HG02571 (cell line): Measurements from ENCODE around the gene SLC12A5.
A peak's percentile ranks its signal among the peaks of the same experiment; 100 is the strongest.
"Not testable (repeated sequence)": the region's sequence is repeated elsewhere in the genome, so short reads cannot be mapped to it uniquely, and the experiment has no call there.

Source experiments
- ATAC-seq: cut with Tn5 transposase; IDR thresholded peaks from one replicate; pipeline ENCODE4 v1.9.1; 2021; ENCODE audit warnings: mild to moderate bottlenecking, moderate library complexity; ENCODE audit not compliant: unreplicated experiment

SLC12A5 gene

DNA sequence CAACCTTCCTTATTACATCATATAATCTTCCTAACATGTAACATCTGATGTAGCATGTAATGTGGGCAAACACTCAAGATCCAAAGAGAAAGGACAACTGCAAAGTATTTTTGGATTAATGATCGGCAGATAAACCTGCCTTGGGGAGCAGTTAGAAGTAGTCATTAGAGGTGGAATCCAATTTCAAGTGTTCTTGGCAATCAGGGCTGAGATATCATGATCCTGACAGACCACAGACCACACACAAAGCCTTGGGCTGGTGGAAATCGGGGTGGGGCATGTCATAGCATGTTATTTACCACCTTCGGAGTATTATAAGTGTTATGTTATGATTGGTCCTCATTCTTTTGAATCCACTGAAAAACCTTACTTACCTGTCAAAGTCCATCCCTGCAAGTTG lies 44.4 kb downstream of the SLC12A5 start:
- ATAC-seq = no peak

DNA sequence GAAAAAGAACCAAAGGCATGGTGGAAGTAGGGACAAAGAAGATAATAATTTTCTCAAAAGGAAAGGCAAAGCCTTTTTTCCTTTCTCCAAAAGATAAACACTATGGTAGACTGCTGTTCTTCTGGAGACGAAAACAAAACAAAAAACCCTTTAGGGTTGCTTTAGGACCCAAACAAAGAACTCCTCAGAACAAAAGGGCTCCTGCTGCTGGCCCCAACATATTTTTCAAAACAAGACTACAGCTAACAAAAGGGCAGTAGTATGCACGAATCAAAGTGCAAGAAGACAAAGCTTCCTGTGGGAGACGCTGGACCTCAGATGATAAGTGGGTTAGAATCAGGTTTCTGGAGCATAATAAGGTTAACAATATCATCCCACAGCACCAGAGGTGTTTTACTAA lies 45.0 kb downstream of the SLC12A5 start:
- no peak for ATAC-seq

DNA sequence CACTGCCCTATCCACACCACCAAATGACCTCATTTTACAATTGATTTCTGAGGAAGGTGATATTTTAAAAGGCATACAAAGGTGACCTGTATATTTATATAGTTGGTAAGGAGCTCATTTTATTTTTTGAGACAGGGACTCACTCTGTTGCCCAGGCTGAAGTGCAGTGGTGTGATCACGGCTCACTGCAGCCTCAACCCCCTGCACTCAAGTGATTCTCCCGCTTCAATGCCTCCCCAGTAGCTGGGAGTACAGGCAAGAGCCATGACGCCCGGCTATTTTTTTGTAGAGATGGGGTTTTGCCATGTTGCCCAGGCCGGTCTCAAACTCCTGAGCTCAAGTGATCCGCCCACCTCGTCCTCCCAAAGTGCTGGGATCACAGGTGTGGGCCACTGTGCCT lies 47.8 kb downstream of the SLC12A5 start:
- no peak for ATAC-seq

DNA sequence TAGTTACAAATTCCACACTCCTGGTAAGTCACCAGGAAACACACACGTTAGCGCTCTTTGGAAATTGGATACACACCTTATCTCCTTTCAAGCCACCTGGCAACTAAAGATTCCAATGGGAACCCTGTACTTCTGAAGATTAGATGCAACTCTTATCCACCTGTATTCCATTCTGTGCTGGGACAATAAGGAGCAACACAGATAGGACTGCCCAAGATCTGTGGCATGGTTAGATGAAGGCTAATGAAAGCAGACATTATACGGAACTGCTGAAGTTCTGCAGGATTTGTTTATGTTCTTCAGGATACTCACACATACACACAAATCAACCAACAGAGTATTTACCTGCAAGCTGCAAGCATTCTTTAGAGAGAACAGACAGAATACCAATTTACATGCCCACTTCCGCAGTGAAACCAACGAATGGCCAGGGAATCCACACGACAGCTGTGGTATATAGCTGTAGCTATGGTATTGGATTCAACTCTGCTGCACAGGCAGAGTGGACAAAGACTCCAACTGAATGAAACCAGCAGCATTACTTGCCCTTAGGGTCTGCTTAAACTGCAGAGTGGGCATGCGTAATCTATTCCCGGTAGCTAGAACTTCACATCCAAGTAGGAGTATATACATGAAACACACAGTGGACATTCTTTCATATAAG lies 48.8 kb downstream of the SLC12A5 start:
- no peak for ATAC-seq

DNA sequence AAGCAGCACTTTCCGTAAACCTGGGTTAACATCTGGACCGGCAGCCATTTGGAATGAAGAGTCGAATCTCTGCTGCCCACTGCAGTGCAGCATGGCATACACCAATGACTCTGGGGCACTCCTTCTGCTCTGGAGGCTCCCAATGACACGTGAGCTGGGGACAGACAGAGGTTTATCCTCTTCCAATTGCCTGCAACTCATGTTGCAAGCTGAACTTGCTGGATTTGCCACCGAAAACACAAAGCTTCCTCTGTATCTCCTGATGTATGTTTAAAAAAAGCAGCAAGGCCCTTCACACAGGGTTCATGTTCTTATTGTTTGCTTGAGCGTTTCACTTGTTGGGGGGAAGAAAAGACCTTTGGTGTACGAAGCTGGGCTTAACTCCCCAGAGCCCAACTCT lies 49.9 kb downstream of the SLC12A5 start:
- no peak for ATAC-seq

DNA sequence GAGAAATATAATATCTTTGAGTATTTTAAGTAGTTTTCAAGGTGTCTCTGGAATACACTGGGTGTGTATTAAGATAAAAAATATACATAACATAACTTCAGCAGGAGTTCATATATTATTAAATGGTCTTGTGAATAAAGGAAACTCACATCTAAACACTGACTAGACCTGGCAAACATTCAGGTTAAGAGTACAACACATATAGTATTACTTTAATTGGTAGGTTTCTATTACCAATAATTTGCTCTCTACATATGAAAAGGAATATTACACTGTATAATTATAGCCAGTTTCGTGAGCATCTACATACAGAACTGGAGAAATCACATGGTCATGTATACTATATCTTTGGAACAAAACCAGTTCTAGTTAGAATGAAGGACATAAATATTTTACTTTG lies 52.1 kb downstream of the SLC12A5 start:
- ATAC-seq = no peak

DNA sequence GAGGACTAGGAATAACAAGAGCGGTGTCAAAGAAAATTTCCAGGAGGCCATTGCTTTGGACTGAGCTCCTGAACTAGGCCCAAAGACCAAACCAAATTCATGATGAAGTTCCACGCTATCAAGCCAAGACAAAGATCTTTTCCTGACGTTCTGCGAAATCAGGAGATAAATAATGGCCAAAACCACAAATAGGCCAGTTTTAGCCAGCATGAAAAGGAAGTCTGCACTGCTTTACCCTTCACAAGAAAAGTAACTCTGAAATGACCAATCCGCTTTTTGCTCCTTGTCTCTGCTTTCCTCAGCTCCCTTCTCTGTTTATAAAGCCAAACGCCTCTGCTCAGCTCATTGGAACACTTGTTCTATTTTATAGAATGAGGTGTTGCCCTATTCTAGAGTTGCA lies 54.1 kb downstream of the SLC12A5 start:
- no peak for ATAC-seq

DNA sequence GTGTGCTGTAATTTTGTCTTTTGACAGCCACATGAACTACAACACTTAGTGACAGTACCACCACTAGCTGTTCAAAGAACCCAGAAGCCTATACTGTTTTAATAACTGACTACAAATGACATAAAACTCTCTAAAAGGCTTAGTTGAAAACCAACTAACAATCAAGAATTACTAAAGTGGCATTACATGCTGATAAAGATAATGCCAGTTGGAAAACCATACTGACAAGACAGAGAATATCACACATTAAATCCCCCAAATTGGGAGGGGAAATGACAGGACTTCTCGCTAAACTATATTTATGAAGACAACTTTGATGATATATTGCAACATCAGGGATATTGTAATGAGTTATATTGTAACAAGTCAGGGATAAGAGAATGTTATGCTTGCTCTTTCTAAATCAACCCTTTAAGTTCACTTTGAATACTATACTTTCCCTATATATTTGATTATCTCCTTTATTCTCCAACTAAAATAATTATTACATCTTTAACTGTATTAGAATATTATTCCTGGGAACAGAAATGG lies 54.6 kb downstream of the SLC12A5 start:
- no peak for ATAC-seq

DNA sequence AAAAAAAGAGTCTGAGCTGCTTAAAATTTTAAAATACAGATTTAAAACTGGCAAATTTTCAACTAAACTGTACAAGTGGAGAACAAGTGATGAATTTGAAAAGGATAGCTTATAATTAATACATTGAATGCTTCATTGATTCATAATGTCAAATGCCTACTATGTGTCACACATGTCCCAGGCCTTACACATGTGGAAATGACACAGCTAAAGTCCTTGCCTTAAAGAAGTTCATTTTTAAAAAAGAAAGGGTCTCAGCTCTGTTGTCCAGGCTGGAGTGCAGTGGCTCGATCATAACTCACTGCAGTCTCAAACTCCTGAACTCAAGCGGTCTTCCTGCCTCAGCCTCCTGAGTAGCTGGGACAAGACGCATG lies 55.8 kb downstream of the SLC12A5 start:
- ATAC-seq = no peak

DNA sequence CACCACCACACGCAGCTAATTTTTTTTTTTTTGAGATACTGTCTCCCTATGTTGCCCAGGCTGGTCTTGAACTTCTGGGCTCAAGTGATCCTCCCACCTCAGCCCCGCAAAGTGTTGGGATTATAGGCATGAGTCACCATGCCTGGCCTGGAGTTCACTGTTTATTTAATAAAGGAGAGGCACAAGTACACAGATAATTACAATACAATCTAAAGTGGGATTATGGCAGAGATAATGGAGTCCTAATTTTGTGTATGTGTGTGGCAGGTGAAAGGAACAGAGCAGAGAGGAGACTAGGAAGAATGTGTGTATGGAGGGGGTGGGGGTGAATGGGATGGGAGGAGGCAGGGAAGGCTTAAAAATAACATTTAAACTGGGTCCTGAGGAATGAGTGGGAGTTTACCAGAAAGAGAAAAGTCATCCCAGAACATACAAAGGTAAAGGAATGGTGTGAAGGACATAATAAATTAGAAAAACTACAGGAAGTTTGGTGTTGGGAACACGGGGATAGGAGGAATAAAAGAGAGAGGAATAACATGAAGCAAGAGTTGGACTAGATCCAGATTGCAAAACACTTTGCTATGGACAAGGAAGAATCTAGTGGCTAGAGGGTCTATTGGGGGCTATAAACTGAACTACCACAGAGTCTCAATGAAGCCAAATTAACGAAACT lies 56.3 kb downstream of the SLC12A5 start:
- ATAC-seq = no peak

DNA sequence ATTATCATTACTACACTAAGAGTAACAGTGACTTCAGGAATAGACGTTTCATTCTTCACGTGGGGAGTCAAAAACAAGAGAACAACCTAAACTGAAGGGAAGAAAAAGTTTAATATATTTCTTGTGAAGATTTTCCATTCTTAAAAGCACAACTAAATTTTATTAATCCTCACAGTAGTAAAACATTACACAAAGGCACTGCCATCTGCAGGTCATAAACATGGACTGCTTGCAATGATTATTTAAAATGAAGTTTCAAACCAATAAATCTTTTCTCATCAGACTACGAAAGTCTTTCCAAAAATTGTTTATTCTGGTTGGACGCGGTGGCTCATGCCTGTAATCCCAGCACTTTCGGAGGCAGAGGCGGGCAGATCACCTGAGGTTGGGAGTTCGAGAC lies 58.1 kb downstream of the SLC12A5 start:
- ATAC-seq = no peak

DNA sequence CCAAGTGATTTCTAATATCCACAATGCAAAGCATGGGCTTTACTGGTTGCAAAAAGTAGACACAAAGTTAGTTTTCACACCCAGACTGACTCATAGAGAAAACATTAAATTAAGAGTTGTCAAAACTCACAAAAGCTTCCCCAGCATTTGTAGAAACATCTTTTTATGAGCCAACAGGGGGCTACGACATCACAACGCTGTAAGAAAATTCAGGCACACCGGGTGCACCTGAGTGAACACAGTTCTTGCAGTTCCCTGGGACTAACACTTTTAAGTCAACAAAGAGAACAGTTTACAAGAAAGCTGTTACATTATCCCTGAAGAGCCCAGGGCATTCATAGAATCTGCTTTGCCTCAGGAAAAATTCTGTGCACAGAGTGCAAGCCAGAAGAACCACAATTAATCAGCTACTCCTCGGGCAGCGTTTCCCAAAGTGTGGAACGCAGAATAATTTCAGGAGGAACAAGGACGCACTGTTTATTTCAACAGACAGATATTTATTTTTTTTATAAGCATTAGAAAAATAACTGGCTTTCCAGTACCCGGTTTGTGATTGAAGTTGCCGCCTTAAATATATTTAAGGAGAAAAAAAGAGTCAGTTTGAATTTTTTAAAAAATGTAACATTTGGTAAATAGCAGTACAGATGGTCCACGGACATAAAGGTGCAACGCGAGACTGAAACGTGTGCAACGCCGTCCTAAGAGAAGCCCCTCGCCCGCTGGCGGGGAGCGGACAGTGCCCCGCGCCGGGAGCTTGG lies 59.6 kb downstream of the SLC12A5 start:
- ATAC-seq = no peak

DNA sequence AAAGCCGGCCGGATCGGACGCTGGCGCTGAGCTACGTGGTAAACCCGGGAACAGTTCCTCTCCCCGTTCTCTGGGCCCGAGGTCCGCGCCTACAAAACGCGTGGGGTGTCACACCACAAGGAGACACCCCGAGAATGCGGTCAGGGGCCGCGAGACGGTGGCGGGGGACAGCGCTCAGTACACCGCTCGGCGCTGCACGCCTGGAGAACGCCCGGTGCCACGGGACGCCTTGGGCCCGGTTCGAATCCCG lies 60.1 kb downstream of the SLC12A5 start:
- ATAC-seq = peak; percentile 34

DNA sequence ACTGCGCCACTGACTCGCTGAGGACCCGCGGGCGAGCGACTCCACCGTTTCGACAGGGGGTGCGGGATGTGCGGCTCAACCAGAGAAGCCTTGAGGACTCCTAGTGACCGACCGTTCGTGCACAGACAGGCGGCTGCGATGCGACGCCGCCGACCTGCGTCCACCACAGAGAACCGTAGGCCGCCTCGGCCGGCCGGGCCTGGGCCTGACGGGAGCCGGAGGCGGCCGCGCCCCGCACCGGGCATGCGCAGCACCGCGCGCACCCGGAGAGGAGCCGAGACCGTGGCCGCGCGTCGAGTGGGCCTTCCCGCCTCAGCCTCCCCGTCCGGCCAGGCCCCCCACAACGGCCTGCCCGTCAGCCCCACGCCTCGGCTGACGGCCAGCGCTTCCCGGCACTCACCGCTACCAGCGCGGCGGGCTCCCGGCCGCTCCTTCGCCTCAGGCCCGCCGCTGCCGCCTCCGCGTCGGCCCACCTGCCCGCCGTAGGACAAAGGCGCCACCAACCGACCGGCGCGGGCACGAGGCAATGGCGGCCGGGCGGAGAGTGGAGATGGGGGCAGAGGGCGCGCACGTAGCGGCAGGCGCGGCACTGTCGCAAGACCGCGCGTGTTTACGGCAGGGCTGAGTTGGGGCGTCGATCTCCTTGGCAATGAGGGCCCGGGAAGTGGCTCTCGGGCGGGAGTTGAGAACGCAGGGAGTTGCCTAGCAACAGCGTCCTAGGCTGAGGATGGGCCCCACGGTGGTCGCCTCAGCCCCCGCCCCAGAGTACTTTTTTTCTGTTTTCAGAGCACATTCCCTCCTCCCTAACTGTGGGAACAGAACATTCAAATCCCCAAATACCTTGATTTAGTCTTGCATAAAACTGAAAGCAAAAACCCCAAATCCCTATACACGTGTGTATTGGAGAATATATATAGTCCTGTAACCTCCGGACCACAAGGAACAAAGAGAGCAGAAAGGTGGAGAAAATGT lies 60.7 kb downstream of the SLC12A5 start, which contains the start of gene NCOA5:
Gene NCOA5 (minus strand): TSS at position 546 of the 972 bp plus-strand sequence. CDS start 10,538 bp downstream, outside the sequence.
- ATAC-seq = peak; percentile 84

DNA sequence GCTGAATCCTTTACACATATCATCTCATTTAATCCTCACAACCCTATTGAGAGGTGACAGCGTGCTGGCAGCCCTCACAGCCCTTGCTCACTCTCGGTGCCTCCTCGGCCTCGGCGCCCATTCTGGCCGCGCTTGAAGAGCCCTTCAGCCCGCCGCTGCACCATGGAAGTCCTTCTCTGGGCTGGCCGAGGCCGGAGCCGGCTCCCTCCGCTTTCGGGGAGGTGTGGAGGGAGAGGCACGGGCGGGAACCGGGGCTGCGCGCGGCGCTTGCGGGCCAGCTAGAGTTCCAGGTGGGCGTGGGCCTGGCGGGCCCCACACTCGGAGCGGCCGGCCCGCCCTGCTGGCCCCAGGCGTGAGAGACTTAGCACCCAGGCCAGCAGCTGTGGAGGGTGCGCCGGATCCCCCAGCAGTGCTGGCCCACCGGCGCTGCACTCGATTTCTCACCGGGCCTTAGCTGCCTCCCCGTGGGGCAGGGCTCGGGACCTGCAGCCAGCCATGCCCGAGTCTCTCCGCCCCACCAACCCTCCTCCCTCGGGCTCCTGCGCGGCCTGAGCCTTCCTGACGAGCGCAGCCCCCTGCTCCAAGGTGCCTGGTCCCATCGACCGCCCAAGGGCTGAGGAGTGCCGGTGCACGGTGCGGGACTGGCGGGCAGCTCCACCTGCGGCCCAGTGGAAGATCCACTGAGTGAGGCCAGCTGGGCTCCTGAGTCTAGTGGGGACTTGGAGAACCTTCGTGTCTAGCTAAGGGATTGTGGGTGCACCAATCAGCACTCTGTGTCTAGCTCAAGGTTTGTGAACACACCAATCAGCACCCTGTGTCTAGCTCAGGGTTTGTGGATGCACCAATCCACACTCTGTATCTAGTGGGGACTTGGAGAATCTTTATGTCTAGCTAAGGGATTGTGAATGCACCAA lies 62.9 kb downstream of the SLC12A5 start:
- not testable (repeated sequence) for ATAC-seq

DNA sequence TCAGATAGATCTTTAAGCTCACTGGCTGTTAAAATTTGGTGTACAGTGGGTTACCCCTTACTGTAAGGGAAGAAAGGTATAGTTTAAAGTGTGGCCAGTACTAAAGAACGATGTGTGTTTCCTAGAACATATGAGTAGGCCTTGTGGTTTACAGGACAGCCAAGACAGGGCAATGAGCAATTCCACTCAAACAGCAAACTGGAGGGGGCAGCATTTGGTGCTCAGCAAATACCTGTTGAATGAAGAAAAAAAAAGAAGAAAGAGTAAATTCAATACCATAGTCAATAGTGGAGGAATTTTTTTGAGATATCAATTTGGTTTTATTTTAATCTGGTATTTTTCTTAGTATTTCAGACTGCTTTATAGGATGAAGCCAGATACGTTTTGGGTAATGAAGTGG lies 64.5 kb downstream of the SLC12A5 start:
- no peak for ATAC-seq

DNA sequence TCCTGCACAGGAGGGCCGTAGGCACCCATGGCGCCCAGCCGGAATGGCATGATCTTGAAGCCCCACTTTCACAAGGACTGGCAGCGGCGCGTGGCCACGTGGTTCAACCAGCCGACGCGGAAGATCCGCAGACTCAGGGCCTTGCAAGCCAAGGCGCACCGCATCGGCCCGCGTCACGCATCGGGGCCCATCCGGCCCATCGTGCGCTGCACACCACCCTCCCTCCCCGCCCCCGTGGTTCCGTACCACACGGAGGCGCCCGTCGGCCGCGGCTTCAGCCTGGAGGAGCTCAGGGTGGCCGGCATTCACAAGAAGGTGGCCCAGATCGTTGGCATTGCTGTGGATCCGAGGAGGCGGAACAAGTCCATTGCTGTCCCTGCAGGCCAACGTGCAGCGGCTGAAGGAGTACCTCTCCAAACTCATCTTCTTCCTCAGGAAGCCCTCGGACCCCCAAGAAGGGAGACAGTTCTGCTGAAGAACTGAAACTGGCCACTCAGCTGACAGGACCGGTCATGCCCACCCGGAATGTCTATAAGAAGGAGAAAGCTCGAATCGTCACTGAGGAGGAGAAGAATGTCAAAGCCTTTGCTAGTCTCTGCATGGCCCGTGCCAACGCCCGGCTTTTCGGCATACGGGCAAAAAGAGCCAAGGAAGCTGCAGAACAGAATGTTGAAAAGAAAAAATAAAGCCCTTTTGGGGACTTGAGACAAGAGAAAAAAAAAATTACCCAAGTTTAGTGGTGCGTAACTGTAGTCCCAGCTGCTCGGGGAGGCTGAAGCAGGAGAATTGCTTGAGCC lies 70.7 kb downstream of the SLC12A5 start:
- ATAC-seq = no peak

DNA sequence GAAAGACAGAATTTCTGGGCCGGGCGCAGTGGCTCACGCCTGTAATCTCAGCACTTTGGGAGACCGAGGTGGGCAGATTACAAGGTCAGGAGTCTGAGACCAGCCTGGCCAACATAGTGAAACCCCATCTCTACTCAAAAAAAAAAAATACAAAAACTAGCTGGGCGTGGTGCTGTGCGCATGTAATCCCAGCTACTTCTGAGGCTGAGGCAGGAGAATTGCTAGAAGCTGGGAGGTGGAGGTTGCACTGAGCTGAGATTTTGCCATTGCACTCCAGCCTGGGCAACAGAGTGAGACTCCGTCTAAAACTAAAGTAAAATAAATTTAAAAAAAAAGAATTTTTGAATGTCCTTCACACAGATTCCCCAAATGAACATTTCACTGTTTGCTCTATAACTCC lies 71.4 kb downstream of the SLC12A5 start:
- not testable (repeated sequence) for ATAC-seq

DNA sequence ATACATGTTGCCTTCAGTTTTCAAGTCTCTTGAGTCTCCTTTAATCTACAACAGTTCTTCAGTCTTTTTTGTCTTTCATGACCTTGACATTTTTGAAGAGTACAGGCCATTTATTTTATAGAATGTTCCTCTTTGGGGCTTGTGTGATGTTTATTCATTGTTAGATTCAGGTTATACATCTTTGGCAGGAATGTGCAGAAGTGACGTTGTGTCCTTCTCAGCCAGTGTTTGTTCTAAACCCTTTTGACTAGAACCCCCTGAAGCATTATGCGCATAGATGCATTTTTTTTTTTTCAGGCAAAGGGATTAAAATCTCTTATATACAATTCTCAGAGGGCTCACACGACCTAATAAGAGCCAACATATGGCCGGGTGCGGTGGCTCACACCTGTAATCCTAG lies 72.0 kb downstream of the SLC12A5 start:
- no peak for ATAC-seq
